Erythroblast (primary cell): ENCODE data around the gene KCNJ16.

Experiments used
- GATA1 ChIP-seq: IDR thresholded peaks from 2 replicates; pipeline ENCODE4 v1.6.1; 2011; ENCODE audit warnings: low read depth, mild to moderate bottlenecking, control low read depth, low read length, moderate library complexity
- POLR2A ChIP-seq: IDR thresholded peaks from 2 replicates; pipeline ENCODE4 v1.6.1; 2011; ENCODE audit warnings: mild to moderate bottlenecking, low read length

- TF ChIP-seq POLR2A (no peak), GATA1 (no peak)
Observed at GRCh38 chr17:70168977-70169708, 94.1 kb downstream of the KCNJ16 start, which contains the start of gene KCNJ2.
